ENCODE data around the gene TPX2. TPM values are rescaled to one million over a fixed set of nuclear protein-coding genes. Genes with fewer than 3 reads are reported as not detected.

Gene TPX2
- total RNA-seq, 4 donors from 2014 or later: 4.4 to 11.2 (median 9.7) TPM

DNA sequence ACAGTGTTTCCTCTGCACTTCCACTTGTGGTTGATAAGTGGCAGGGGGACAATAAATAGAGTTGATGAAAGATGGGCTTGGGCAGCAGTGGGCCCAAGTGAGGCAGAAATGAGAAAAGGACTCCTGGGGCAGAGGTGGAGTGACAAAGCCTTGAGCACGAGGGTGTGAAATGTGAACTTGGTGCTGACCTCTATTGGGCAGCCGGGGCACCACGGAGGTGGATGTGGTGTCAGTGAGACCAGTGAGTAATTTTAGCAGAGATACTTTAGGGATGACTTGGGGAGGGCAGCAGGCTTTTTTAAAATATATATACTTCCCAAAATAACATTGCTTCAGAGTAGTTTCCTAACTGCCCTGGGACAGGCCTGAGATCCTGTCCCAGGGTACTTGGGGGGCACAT lies 49.5 kb downstream of the TPX2 start:
- no peak for DNase-seq (ENCODE audit: low spot score in 2 of 2)
- H3K4me3 ChIP-seq: no peak overlapping the region
- H3K27ac ChIP-seq: no peak overlapping the region
- no peaks in the 10 kb centered on the region for H3K36me3 ChIP-seq
- WGBS: 85% methylated on average over 3 of the region's 3 CpGs
- TF ChIP-seq POLR2AphosphoS5 (IDR thresholded peaks at IDR 0.05) (no peak), EP300 (IDR thresholded peaks at IDR 0.05) (no peak), POLR2A (IDR thresholded peaks at IDR 0.05) (no peak)
- TF ChIP-seq, protein P1, sequence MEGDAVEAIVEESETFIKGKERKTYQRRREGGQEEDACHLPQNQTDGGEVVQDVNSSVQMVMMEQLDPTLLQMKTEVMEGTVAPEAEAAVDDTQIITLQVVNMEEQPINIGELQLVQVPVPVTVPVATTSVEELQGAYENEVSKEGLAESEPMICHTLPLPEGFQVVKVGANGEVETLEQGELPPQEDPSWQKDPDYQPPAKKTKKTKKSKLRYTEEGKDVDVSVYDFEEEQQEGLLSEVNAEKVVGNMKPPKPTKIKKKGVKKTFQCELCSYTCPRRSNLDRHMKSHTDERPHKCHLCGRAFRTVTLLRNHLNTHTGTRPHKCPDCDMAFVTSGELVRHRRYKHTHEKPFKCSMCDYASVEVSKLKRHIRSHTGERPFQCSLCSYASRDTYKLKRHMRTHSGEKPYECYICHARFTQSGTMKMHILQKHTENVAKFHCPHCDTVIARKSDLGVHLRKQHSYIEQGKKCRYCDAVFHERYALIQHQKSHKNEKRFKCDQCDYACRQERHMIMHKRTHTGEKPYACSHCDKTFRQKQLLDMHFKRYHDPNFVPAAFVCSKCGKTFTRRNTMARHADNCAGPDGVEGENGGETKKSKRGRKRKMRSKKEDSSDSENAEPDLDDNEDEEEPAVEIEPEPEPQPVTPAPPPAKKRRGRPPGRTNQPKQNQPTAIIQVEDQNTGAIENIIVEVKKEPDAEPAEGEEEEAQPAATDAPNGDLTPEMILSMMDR (IDR thresholded peaks at IDR 0.05): no peak
- no peaks in the 10 kb centered on the region for H3K4me1 ChIP-seq
- H3K9me3 ChIP-seq: no peaks in the 10 kb centered on the region
- H3K27me3 ChIP-seq: no peaks in the 10 kb centered on the region

DNA sequence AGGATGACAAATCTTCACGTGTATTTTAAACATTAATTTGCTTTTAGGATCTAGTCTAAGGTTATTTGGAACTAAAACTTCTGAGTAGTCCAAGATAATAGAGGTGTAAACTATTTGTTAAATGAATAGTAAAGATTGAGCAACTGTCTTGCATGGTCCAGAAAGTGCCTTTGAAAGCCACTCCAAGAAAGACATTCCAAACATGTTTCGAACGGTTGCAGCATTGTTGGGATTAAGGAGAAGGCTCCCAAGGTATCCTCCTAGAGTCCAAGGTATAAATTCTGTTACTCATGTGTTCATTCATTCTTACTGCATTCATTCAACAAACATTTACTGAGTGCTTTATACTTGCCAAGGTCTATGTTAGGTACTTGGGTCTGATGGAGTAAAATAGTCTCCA lies 51.3 kb downstream of the TPX2 start:
- TF ChIP-seq, protein P1 (IDR thresholded peaks at IDR 0.05): no peak
- TF ChIP-seq EP300 (IDR thresholded peaks at IDR 0.05) (no peak), POLR2A (IDR thresholded peaks at IDR 0.05) (no peak), POLR2AphosphoS5 (IDR thresholded peaks at IDR 0.05) (no peak)
- WGBS: 92% methylated on average over 3 of the region's 3 CpGs

DNA sequence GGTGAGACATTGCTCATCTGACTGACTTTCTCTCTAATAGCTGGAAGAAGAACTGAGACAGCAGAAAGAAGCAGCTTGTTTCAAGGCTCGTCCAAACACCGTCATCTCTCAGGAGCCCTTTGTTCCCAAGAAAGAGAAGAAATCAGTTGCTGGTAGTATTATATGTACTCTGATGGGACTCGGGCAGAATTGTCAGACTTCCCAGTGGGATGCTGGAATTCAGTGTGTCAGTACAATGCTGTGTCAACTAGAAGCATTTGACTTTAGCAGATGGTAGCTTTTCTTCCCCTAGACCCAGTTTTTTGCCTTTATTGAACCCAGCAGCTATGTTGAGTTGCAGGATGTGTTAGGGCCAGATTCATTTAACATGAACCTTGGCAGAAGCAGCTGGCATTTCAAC lies 58.3 kb downstream of the TPX2 start:
- no peak for TF ChIP-seq POLR2A (IDR thresholded peaks at IDR 0.05)
- TF ChIP-seq, protein P1 (IDR thresholded peaks at IDR 0.05): no peak
- TF ChIP-seq POLR2AphosphoS5 (IDR thresholded peaks at IDR 0.05): no peak
- TF ChIP-seq EP300 (IDR thresholded peaks at IDR 0.05): no peak
- Histone ChIP-seq H3K4me3 (no peak overlapping the region), H3K27ac (no peak overlapping the region), H3K9me3 (no peaks in the 10 kb centered on the region), H3K27me3 (no peaks in the 10 kb centered on the region), H3K4me1 (no peaks in the 10 kb centered on the region), H3K36me3 (no peaks in the 10 kb centered on the region)
- DNase-seq (ENCODE audit: low spot score in 2 of 2): no peak
- 90% methylated on average over 3 of the region's 3 CpGs for WGBS

More for the DNA sequence above, 51.3 kb downstream of the TPX2 start:
- no peaks in the 10 kb centered on the region for H3K27me3 ChIP-seq
- no peaks in the 10 kb centered on the region for H3K4me1 ChIP-seq
- DNase-seq (ENCODE audit: low spot score in 2 of 2): no peak
- no peaks in the 10 kb centered on the region for H3K36me3 ChIP-seq
- no peak overlapping the region for H3K4me3 ChIP-seq
- no peak overlapping the region for H3K27ac ChIP-seq
- no peaks in the 10 kb centered on the region for H3K9me3 ChIP-seq

DNA sequence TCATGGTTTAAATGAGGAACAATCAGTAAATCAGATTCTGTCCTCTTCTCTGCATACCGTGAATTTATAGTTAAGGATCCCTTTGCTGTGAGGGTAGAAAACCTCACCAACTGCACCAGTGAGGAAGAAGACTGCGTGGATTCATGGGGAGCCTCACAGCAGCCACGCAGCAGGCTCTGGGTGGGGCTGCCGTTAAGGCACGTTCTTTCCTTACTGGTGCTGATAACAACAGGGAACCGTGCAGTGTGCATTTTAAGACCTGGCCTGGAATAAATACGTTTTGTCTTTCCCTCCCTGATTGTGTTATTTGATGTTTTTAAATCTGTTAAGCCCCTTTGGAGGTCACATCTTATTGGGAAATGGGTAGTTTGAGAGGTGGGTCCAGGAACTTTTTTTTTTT lies 62.4 kb downstream of the TPX2 start:
- no peak overlapping the region for H3K4me3 ChIP-seq
- H3K4me1 ChIP-seq: no peaks in the 10 kb centered on the region
- no peaks in the 10 kb centered on the region for H3K36me3 ChIP-seq
- no peaks in the 10 kb centered on the region for H3K9me3 ChIP-seq
- DNase-seq (ENCODE audit: low spot score in 2 of 2): no peak
- no peaks in the 10 kb centered on the region for H3K27me3 ChIP-seq
- H3K27ac ChIP-seq: no peak overlapping the region
- TF ChIP-seq, protein P1 (IDR thresholded peaks at IDR 0.05): no peak
- TF ChIP-seq POLR2A (IDR thresholded peaks at IDR 0.05): no peak
- TF ChIP-seq POLR2AphosphoS5 (IDR thresholded peaks at IDR 0.05): no peak
- no peak for TF ChIP-seq EP300 (IDR thresholded peaks at IDR 0.05)
- WGBS: 88% methylated on average over 7 of the region's 7 CpGs

DNA sequence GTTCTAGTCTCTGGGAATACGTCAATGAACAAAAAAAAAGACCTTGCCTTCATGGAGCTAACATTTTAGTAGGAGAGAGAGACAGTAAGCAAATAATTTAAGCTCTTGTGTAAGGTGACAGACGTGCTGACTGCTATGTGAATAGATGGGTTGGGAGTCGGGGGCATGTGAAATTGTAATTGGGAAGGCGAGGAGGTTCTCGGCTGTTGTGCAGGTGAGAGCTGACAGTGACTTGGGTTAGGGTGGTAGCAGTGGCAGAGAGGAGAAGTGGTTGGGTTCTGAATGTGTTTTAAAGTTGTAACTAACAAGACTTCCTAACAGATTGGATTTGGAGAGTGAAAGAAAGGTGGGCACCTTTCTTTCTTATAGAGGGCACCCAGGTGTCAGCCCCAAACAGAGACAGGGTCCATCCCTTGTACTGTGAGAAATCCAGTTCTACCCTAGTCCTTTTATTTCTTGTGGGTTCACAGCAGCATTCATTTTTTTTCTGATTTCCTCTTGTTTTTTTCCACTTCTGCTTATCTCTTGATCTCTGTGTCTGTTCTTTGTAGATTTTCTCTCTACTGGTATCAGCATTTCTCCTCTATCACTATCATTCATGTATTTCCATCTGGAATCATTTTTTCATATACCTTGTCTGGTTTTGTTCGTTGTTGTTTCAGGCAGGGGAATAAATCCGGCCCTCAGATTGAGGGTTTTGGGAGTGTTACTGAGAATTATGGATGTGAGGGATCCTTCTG lies 64.6 kb downstream of the TPX2 start:
- no peaks in the 10 kb centered on the region for H3K36me3 ChIP-seq
- WGBS: 89% methylated on average over 7 of the region's 7 CpGs
- DNase-seq (ENCODE audit: low spot score in 2 of 2): no peak
- no peak overlapping the region for H3K27ac ChIP-seq
- TF ChIP-seq EP300 (IDR thresholded peaks at IDR 0.05) (no peak), POLR2AphosphoS5 (IDR thresholded peaks at IDR 0.05) (no peak), POLR2A (IDR thresholded peaks at IDR 0.05) (no peak)
- TF ChIP-seq, protein P1 (IDR thresholded peaks at IDR 0.05): no peak
- H3K9me3 ChIP-seq: no peaks in the 10 kb centered on the region
- H3K4me1 ChIP-seq: no peaks in the 10 kb centered on the region
- no peak overlapping the region for H3K4me3 ChIP-seq
- H3K27me3 ChIP-seq: no peaks in the 10 kb centered on the region
